Astrocyte of the cerebellum (primary cell): ENCODE results near the gene ANKRD49.

Experiments used
- DNase-seq: peaks from one replicate; pipeline ENCODE4 v3.0.0-alpha.2; 2011; ENCODE audit warnings: low read depth
- H3K4me3 ChIP-seq: 2 replicates; pipeline ENCODE4 v1.5.1; 2011; ENCODE audit warnings: mild to moderate bottlenecking, low read depth, low read length, moderate library complexity
- CTCF ChIP-seq: IDR thresholded peaks from 2 replicates; pipeline ENCODE4 v1.5.1; 2012; ENCODE audit warnings: low read length, low read depth, moderate library complexity, mild to moderate bottlenecking; ENCODE audit errors: missing control alignments
- in situ Hi-C: cut with HindIII; loops from 2 replicates; pipeline ENCODE4 v1.10.0; 2017; ENCODE audit warnings: low sequenced_read_pairs

ANKRD49 gene

GRCh38 chr11:94526645-94527438, 33.1 kb downstream of the ANKRD49 start:
- no peak for TF ChIP-seq CTCF
- in situ Hi-C loops: no loop called here
- H3K4me3 ChIP-seq: no peak overlapping the region
- DNase-seq: no peak

- no peak for TF ChIP-seq CTCF
- DNase-seq: no peak
- in situ Hi-C loops: no loop called here
- no peak overlapping the region for H3K4me3 ChIP-seq
Observed at GRCh38 chr11:94528551-94528950, 34.8 kb downstream of the ANKRD49 start.

GRCh38 chr11:94532211-94532610, 38.4 kb downstream of the ANKRD49 start:
- no peak for DNase-seq
- in situ Hi-C loops: no loop called here
- no peak for TF ChIP-seq CTCF
- no peak overlapping the region for H3K4me3 ChIP-seq

- H3K4me3 ChIP-seq: no peak overlapping the region
- in situ Hi-C loops: no loop called here
- DNase-seq: no peak
- TF ChIP-seq CTCF: no peak
Observed at GRCh38 chr11:94533206-94533605, 39.4 kb downstream of the ANKRD49 start.

- DNase-seq: no peak
Observed at GRCh38 chr11:94533696-94534630, 40.2 kb downstream of the ANKRD49 start.

GRCh38 chr11:94536386-94536785, 42.6 kb downstream of the ANKRD49 start:
- H3K4me3 ChIP-seq: no peak overlapping the region
- DNase-seq: no peak
- no peak for TF ChIP-seq CTCF
- in situ Hi-C loops: no loop called here

More at GRCh38 chr11:94533696-94534630, 40.2 kb downstream of the ANKRD49 start:
- no peak overlapping the region for H3K4me3 ChIP-seq
- no peak for TF ChIP-seq CTCF
- in situ Hi-C loops: no loop called here
